GM12873 (cell line): ENCODE measurements around the gene MMP11.

Experiments
- TF ChIP-seq, protein P1 (sequence below): IDR thresholded peaks from 2 replicates; pipeline ENCODE4 v1.5.1; 2012; ENCODE audit warnings: low read depth, mild to moderate bottlenecking, moderate library complexity, low read length, control low read depth; ENCODE audit not compliant: insufficient read depth; ENCODE audit errors: missing control alignments

Gene MMP11

DNA sequence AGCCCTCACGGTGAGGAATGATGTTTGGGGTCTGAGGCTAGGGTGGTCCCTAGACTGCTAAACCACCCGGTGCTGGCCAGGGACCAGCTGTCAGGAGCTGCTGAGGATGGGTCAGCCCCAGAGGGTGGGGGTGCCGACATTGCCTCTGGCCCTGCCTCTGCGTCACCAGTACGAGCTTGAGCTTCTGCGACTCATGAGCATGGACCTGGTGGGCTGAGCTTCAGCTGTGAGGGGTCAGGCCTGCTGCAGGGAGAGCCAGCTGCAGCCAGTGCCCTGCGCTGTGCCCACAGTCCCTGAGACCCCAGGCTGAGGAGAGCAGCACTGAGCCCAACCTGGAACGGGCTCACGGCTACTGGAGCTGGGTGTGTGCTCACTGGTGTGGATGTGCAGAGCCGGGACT, 59.1 kb downstream of the MMP11 start:
- TF ChIP-seq, protein P1, sequence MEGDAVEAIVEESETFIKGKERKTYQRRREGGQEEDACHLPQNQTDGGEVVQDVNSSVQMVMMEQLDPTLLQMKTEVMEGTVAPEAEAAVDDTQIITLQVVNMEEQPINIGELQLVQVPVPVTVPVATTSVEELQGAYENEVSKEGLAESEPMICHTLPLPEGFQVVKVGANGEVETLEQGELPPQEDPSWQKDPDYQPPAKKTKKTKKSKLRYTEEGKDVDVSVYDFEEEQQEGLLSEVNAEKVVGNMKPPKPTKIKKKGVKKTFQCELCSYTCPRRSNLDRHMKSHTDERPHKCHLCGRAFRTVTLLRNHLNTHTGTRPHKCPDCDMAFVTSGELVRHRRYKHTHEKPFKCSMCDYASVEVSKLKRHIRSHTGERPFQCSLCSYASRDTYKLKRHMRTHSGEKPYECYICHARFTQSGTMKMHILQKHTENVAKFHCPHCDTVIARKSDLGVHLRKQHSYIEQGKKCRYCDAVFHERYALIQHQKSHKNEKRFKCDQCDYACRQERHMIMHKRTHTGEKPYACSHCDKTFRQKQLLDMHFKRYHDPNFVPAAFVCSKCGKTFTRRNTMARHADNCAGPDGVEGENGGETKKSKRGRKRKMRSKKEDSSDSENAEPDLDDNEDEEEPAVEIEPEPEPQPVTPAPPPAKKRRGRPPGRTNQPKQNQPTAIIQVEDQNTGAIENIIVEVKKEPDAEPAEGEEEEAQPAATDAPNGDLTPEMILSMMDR, result no peak

DNA sequence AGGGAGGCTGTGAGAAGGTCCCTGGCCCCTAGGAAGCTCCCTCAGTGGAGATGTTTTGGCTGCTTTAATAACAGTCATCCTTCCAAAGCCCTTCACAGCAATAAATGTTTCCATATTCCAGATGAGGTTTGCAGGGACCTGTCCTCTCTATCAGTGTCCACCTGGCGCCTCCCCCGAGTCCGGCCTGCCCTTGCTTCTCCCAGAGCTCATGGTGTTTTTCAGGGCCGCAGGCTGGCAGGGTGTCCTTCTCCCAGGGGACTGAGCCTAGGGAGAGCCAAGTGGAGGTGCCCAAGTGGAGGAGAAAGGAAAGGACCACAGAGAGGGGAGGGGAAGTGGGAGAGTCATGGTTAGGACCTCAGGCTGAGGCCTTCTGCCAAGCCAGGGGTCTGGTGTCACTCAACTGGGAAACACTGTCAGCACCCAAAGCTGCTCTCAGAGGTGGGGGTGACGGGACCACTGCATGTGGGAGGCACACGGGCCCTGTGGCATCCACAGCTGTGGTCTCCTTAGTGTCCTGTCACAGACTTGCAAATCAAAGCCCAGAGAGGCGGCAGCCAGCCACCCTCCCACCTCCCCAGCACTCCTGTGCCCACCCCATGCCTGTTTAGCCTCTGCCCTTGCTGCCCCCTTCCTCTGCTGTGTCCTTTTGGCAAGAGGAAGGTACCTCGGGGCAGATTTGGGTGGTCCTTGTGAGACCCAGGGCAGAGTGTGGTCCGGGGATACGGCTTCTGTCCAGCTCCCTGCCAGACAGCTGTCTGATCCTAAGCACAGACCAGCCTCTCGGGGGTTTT, 59.8 kb downstream of the MMP11 start:
- TF ChIP-seq, protein P1, result no peak

DNA sequence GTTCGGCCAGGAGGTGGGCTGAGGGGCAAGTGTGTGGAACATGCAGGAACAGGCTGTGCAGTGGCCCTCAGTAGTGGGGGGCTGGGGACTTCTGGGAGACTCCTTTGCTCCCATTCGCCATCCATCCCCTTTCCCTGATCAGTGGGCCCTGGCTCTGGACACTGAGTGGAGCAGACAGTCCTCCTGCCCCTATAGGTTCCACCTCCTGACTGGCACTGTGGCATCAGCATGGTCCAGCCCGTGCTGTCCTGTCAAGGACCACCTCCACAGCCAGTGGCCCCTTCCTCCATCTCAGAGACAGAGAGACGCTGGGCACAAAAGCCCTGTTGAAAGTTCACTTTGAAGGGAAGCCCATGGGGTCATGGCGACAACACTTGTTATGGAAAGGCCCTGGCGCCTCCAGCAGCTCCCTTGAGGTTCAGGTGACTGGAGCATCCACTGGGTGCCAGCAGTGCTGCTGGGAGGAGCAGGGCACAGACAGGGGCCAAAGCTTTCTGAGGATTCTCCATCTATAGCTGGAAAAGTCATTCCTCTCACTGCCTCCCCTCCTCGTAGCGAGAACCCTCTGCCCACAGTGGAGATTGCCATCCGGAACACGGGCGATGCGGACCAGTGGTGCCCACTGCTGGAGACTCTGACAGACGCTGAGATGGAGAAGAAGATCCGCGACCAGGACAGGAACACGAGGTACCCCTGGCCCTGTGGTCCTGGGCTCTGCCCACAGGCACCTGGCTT, 60.5 kb downstream of the MMP11 start:
- TF ChIP-seq, protein P1, result no peak
